HG03159 (cell line): ENCODE results near the gene MTARC1.
A peak's percentile ranks its signal among the peaks of the same experiment; 100 is the strongest.

Experiments used
- ATAC-seq: cut with Tn5 transposase; IDR thresholded peaks from one replicate; pipeline ENCODE4 v1.9.1; 2021; ENCODE audit warnings: mild to moderate bottlenecking, moderate library complexity; ENCODE audit not compliant: unreplicated experiment

The MTARC1 gene

GRCh38 chr1:220786337-220787068 lies at the start of gene MTARC1:
Gene MTARC1, plus strand, starts transcription at chr1:220786913. Its CDS starts 32 bp downstream, at chr1:220786945.
- peak; percentile 63 for ATAC-seq

DNA sequence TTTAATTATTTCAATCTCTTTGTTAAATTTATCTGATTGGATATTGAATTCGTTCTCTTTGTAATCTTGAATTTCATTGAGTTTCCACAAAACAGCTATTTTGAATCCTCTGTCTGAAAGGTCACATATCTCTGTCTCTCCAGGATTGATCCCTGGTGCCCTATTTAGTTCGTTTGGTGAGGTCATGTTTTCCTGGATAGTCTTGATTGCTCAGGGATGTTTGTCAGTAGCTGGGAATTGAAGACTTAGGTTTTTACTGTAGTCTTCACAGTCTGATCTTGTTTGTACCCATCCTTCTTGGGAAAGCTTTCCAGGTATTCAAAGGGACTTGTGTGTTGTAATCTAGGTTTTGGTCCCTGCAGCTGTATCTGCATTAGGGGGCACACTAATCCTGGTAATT lies 45.4 kb upstream of the MTARC1 start:
- no peak for ATAC-seq

GRCh38 chr1:220741825-220742224 lies 44.9 kb upstream of the MTARC1 start:
- ATAC-seq = no peak

GRCh38 chr1:220742520-220742919 lies 44.2 kb upstream of the MTARC1 start:
- ATAC-seq = no peak

DNA sequence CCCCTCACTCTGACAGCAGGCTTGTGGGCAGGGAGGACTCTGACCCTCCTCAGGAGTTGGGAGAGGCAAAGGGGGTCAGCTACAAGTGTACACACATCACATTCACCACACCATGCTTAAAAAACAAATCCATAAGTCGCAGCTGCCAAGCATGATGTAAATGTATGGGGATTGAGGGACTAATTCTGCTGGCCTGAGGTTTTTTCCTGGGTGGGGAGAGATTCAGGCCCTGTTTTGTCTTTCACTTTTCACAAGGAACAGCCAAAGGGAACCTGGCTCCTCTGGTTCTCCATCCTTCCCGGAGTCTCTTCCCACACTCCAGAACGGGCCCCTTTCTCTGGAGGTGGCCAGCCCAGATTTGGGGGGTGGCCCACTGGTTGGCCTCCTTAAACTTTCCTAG lies 39.9 kb upstream of the MTARC1 start:
- no peak for ATAC-seq

DNA sequence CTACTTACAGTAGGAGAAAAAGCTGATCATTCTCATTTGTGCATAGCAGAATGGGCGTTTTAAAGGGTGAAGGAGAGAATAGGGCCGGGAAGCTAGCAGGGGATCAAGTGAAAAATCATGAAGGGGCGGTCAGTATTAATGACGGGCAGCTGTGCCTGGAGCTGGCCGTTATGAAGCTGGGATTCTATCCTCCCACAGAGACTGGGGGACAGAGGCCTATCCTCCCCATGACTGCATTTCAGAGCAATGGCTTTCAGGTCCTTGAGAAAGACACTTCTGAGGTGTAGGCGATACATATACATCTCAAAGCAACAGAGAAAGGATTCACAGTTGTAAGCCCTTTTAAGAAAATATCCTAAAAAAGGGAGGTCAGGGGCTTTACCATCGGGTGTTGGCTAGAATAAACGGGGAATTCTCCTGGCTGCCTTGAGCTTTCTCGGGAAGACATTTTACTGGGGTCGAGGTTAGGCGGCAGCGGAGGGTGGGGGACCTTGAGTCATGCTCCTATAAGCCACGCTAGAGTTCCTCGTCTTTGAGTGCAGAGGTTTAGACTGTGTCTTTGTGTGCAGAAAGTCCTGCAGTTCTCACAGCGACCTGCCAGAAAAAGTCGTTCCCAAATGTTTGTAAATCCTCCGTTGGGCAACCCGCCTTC lies 39.1 kb upstream of the MTARC1 start:
- ATAC-seq = no peak

GRCh38 chr1:220748089-220748934 lies 38.4 kb upstream of the MTARC1 start, which contains the start of gene MTARC2:
Gene MTARC2, plus strand, starts transcription at chr1:220748322. Its CDS starts 210 bp downstream, at chr1:220748532.
- ATAC-seq = peak; percentile 92

DNA sequence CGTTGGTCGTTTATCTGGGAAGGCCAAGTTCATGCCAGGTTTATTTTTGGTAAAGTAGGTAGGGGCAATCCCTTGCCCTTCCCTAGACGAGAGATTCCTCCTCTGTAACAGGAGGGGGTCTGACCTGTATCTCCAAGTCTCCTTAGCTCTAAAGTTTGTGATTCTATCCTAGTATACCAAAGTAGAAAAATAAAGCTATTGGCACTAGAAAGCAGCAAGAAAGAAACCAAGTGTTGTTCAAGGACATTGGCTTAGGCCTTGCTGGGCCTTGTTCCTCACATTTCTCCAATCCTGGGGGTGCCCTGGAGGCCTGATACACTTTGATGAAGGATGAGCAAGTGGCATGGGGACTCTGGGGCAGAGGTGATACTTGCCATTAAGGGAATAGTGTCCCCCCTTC lies 37.8 kb upstream of the MTARC1 start:
- no peak for ATAC-seq

- no peak for ATAC-seq
Observed at GRCh38 chr1:220750131-220750515, 36.6 kb upstream of the MTARC1 start.

GRCh38 chr1:220751111-220751510 lies 35.6 kb upstream of the MTARC1 start:
- no peak for ATAC-seq

GRCh38 chr1:220754212-220754917 lies 32.3 kb upstream of the MTARC1 start:
- no peak for ATAC-seq

GRCh38 chr1:220754918-220755295 lies 31.8 kb upstream of the MTARC1 start:
- ATAC-seq = no peak

DNA sequence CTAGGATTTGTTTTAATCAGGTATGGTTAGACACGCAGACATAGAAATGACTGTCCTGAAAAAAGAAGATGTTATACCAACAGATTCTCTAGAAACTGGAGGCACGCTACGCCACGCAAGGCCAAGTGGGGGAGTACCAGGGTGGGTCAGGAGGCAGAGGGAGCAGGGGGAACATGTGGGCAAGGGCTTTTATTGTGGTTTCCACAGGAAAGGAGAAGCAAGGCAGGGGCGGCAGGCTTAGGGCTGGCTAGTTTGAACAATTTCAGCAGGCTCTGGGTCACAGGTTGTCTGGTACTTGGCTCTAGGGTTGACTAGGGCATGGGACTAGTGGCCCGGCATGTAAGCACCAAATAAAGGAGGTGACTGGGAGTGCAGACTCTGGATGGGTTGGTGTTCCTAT lies 31.4 kb upstream of the MTARC1 start:
- no peak for ATAC-seq

DNA sequence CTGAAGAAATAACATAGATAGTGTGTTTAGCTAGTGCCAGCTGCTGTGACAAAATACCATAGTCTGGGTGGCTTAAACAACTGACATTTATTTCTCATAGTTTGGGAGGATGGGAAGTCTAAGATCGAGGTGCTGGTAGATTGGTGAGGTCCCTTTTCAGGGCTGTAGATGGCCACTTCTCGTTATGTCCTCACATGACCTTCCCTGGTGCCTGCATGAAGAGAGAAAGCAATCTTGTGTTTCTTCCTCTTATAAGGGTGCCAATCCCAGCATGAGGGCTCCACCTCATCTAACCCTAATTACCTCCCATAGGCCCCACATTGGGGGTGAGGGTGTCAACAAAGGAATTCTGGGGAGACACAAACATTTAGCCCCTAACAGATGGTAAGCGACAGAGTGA lies 29.3 kb upstream of the MTARC1 start:
- no peak for ATAC-seq

- ATAC-seq = no peak
Observed at GRCh38 chr1:220759147-220759546, 27.6 kb upstream of the MTARC1 start.

GRCh38 chr1:220761688-220762427 lies 24.9 kb upstream of the MTARC1 start:
- no peak for ATAC-seq

- no peak for ATAC-seq
Observed at GRCh38 chr1:220764757-220765156, 22.0 kb upstream of the MTARC1 start.

GRCh38 chr1:220767312-220768125 lies 19.2 kb upstream of the MTARC1 start:
- ATAC-seq = peak; percentile 38

DNA sequence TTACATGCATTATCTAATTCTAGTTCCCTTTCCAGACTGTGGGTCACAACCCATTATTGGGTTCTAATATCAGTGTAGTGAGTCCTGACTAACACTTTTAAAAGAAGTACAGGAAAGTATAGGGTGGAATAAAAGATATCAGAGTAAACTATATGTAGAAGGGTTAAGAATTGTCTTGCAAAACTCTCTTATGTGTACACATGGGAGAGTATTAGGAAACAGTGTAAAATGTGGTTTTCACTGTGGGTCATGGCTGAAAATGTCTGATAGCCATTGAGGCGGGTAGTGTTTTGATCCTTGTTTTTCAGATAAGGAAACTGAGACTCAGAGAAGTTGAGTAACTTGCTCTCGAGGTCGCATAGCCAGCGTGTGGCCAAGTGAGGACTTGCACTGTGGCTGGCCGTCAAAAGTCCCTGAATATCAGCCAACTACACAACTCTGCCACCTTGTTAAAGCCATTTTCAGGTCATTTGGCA lies 18.5 kb upstream of the MTARC1 start:
- peak; percentile 21 for ATAC-seq
